Epidermal melanocyte (primary cell): ENCODE data around the gene CARD8.
"Not testable (repeated sequence)": the region's sequence is repeated elsewhere in the genome, so short reads cannot be mapped to it uniquely, and the experiment has no call there.

Experiments
- DNase-seq: peaks from one replicate; pipeline ENCODE4 v3.0.0; 2011; ENCODE audit warnings: low spot score; ENCODE audit not compliant: insufficient read length

CARD8 gene

DNA sequence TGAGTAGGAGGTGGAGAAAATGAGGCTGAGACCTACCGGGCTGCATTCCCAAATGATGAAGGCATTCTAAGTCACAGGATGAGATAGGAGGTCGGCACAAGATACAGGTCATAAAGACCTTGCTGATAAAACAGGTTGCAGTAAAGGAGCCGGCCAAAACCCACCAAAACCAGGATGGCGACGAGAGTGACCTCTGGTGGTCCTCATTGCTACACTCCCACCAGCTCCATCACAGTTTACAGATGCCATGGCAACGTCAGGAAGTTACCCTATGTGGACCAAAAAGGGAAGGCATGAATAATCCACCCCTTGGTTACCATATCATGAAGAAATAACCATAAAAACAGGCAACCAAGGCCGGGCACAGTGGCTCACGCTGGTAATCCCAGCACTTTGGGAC, 9.6 kb upstream of the CARD8 start:
- not testable (repeated sequence) for DNase-seq

DNA sequence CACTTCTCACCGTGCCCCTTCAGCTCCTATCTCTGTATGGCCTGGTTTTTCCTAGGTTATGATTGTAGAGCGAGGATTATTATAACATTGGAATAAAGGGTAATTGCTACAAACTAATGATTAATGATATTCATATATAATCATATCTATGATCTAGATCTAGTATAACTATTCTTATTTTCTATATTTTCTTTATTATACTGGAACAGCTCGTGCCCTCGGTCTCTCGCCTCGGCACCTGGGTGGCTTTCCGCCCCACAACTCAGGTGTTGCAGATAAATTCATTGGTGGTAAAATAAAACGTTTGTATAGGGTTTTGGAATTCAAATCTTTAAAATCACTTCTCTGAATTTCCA, 4.6 kb upstream of the CARD8 start:
- DNase-seq, result not testable (repeated sequence)

DNA sequence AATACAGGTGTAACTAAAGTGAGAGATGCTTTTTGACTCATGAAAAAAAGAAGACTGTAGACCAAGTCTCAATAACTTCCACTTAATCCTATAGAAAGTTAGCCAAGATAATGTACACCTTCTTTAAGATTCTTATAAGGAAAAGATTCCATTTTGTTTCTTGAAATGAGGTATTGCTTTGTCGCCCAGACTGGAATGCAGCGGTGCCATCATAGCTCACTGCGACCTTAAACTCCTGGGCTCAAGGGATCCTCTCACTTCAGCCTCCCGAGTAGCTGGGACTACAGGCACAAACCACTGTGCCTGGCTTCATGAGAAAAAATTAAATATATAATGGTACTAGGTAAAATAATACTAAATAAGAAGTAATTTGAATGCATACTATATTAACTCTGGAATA, 3.3 kb upstream of the CARD8 start:
- DNase-seq, result not testable (repeated sequence)

GRCh38 chr19:48258350-48258749, 2.6 kb upstream of the CARD8 start:
- DNase-seq, result no peak

GRCh38 chr19:48254529-48254970, 1.2 kb downstream of the CARD8 start:
- no peak for DNase-seq

GRCh38 chr19:48253999-48254398, 1.7 kb downstream of the CARD8 start:
- no peak for DNase-seq

DNA sequence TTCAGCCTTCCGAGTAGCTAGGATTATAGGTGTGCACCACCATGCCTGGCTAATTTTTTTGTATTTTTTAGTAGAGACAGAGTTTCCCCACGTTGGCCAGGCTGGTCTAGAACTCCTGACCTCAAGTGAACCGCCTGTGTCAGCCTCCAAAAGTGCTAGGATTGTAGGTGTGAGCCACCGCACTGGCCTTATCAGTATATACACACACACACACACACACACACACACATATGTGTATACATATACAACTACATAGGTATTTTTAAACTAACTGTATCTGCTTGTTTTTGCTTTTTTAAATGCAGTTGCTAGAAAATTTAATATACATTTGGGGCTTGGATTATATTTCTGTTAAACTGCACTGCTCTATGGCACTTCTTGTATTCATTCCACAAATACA, 3.1 kb downstream of the CARD8 start:
- DNase-seq, result no peak

- DNase-seq, result no peak
These were observed 5.3 kb downstream of the CARD8 start for GRCh38 chr19:48250290-48251025.

GRCh38 chr19:48249502-48250014, 6.2 kb downstream of the CARD8 start:
- DNase-seq, result no peak

- no peak for DNase-seq
These were observed 7.5 kb downstream of the CARD8 start for GRCh38 chr19:48248081-48248833.

DNA sequence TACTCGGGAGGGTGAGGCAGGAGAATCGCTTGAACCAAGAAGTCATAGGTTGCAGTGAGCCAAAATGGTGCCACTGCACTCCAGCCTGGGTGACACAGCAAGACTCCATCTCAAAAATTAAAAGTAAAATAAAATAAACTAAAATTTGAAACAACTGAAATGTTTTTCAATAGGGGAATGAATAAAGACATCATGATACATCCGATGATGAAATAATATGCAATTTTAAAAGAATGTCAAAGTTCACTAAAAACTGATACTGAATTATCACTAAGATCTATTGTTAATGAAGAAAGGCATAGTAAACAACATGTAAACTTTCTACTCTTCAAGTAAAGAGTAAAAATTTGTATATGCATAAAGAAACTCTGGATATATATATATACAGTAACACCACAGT, 8.5 kb downstream of the CARD8 start:
- no peak for DNase-seq

DNA sequence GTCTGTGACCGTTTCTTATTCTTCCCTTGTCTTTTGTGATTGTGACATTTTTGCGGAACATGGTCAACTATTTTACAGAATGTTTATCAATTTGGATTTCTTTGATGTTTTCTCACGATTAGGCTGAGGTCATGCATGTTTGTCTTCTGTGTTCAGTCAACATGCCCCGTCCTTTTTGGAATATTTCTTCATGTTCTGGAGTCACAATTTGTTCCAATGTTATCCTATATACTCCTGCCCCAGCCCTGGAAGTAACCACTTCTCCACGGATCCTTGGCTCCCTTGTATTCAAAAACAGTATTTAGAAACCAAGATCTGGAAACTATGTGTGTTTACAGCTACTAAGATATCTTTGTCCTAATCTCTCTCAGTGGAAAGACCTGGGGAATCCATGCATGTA, 9.6 kb downstream of the CARD8 start:
- DNase-seq, result no peak

DNA sequence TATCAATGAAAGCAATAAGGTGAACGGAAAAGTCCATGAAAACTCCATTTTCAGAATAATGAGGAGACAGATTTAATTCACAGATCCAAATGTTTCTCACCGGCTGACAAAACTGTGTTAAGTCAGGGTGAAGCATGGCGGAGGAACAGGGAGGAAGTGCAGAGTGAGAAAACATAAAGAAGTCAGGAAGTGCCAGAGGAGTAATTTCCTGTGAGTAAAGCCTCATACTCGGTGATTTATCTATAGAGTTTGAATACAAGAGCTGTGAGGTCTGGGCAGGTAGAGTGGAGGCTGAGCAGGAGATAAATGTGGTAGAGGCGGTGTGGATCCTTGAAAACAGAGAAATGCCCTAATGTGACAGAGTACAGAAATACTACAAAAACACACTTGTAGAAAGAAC, 11.4 kb downstream of the CARD8 start:
- DNase-seq, result no peak

- DNase-seq, result not testable (repeated sequence)
These were observed 13.9 kb downstream of the CARD8 start for GRCh38 chr19:48241771-48242170.

DNA sequence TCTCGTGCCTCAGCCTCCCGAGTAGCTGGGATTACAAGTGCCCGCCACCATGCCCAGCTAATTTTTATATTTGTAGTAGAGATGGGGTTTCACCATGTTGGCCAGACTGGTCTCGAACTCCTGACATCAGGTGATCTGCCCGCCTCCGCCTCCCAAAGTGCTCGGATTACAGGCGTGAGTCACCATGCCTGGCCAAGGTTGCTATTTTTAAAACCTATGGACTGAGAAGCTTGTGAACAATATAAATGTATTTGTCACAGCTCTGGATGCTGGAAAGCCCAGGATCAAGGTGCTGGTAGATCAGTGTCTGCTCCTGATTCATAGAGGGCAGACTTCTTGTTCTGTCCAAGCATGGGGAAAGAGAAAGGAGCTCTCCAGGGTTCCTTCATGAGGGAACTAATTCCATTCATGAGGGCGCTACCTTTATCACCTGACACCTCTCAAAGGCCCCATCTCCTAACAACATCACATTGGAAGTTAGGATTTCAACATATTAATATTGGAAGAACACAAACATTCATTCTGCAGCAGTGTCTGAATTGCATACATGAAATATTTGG, 16.1 kb downstream of the CARD8 start:
- DNase-seq, result no peak

- DNase-seq, result no peak
These were observed 16.6 kb downstream of the CARD8 start for GRCh38 chr19:48239120-48239519.

DNA sequence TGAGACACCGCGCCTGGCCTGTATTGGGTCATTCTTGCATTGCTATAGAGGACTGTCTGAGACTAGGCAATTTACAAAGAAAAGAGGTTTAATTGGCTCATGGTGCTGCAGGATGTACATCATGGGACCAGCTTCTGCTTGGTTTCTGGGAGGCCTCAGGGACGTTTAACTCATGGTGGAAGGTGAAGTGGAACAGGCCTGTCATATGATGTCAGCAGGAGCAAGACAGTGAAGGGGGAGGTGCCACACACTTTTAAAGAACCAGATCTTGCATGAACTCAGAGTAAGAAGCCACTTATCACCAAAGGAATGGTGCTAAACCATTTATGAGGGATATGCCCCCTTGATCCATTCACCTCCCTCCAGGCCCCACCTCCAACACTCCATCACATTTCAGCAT, 18.7 kb downstream of the CARD8 start:
- no peak for DNase-seq

DNA sequence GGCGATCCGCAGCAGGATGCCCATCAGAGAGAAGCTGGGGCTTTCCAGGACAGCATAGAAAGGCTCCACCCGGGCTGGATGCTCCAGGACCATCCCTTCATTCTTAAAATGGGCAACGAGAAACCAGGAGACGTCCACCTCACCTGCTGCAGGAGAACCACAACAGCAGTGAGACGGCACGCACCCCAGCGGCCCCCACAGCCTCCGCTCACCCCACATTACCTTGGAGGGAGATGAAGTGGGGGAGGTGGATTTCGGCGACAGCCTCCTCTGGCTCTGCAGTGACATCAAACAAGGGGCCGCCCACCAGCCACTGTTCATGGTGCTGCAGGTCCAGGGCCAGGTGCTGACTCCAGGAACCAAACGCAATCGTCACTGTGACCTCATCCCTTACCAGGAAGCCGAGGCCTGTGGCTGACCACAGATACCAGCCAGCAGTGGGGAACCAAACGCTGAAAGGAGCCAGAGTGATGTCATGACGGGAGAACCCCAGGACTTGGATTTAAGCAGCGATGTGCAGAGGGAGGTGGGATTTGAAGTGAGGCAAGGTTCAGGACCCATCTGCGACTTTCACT, 25.1 kb downstream of the CARD8 start:
- DNase-seq, result no peak

DNA sequence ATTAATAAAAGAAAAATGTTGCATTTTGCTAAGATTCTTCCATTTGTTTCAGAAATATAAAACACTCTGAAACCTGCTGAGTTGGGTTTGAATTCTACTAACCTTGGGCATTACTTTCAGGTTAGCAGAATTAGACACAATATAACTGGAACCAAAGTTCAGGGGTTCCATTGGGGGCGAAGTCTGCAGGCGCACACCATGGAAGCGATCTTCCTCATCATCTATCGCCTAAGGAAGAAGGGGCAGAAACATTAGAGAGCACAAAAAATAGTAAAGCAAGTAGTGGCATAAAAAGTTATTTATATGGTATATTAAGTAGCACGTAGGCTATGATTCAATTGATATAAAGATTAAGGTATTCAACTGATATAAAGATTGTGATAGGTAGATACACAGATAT, 34.1 kb downstream of the CARD8 start:
- no peak for DNase-seq

- not testable (repeated sequence) for DNase-seq
These were observed 34.9 kb downstream of the CARD8 start for GRCh38 chr19:48220784-48221183.

GRCh38 chr19:48218997-48219396, 36.7 kb downstream of the CARD8 start:
- no peak for DNase-seq

GRCh38 chr19:48216933-48217332, 38.8 kb downstream of the CARD8 start:
- no peak for DNase-seq
